AG10803 (cell line): ENCODE data around the gene COPZ2.

Experiments used
- DNase-seq: peaks from one replicate; pipeline ENCODE4 v3.0.0; 2010; ENCODE audit warnings: low read depth
- H3K4me3 ChIP-seq: 2 replicates; pipeline ENCODE4 v1.5.1; 2011; ENCODE audit warnings: mild to moderate bottlenecking, low read length, control low read depth
- CTCF ChIP-seq: conservative IDR thresholded peaks from 2 replicates; pipeline ENCODE4 v1.5.1; 2011; ENCODE audit warnings: mild to moderate bottlenecking, low read length, control low read depth, inconsistent platforms

COPZ2 gene

GRCh38 chr17:48060249-48060648, 22.7 kb upstream of the COPZ2 start:
- H3K4me3 ChIP-seq = no peak overlapping the region
- TF ChIP-seq CTCF = no peak
- DNase-seq = no peak

GRCh38 chr17:48059125-48059668, 21.6 kb upstream of the COPZ2 start:
- no peak for DNase-seq
- no peak for TF ChIP-seq CTCF
- no peak overlapping the region for H3K4me3 ChIP-seq

GRCh38 chr17:48058393-48059124, 21.0 kb upstream of the COPZ2 start:
- H3K4me3 ChIP-seq = no peak overlapping the region
- no peak for TF ChIP-seq CTCF
- DNase-seq = no peak

GRCh38 chr17:48057626-48058025, 20.0 kb upstream of the COPZ2 start:
- no peak for DNase-seq
- no peak overlapping the region for H3K4me3 ChIP-seq
- TF ChIP-seq CTCF = no peak

- DNase-seq = no peak
- no peak for TF ChIP-seq CTCF
- no peak overlapping the region for H3K4me3 ChIP-seq
These were observed 19.3 kb upstream of the COPZ2 start for GRCh38 chr17:48056879-48057278.

GRCh38 chr17:48056246-48056745, 18.7 kb upstream of the COPZ2 start:
- H3K4me3 ChIP-seq = peak overlapping the region; percentile 60
- TF ChIP-seq CTCF = no peak
- DNase-seq = no peak
